ENCODE measurements around the gene ASPHD2.
A peak's percentile ranks its signal among the peaks of the same experiment; 100 is the strongest.

ASPHD2 gene

GRCh38 chr22:26446808-26447515, 17.9 kb downstream of the ASPHD2 start:
- no peak for DNase-seq (ENCODE audit: low read depth)

DNA sequence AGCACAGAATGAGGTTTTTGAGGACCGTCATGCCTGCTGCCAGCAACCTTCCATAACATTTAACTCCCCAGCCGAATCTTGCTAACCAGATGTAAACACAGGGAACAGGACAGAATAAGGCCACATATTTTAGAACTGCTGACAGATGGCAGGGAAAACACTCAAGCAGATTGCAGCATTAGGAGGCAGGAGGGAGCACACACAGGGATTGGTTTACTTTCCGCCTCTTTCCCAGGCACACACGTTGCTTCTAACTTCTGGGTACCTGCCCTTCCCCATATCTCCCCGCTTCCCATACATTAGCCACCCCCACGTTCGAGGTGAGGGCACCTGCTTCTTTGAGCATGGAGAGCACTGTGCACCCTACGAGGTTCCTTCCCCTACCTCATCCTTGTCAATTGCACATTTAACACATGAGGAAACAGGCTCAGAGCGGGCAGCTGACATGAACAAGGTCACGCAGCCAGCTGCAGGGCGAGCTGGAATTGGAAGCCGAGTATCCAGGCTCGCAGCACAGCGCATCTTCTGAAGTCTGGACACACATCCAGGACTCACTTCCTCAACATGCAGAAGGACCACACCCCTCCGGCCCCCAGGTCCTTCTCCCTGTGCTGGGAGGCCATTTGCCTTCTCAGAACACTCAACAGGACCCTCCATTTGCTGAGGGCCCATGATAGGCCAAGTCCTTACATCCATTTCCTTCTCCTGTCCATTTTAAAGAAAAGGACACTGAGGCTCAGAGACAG, 18.7 kb downstream of the ASPHD2 start:
- DNase-seq (ENCODE audit: low read depth): no peak

DNA sequence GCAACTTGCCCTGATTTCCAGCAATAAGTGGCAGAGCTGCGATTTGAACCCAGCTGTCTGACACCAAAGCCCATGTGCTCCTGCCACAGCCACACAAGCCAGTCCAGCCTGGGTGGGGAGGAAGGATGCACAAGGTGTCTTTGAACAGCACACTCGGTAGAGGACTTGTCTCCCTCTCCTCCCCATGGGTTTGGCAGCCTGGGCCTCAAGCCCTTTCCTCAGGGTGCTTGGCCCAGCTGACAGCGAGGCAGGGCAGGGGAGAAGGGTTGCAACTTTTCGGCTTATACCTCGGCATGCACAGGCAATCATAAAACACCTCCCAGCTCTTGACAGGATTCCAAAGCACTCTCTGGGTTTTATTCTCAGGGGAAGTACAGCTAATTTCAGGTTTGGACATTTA, 19.3 kb downstream of the ASPHD2 start:
- no peak for DNase-seq (ENCODE audit: low read depth)

GRCh38 chr22:26448941-26449340, 19.9 kb downstream of the ASPHD2 start:
- DNase-seq (ENCODE audit: low read depth): no peak

DNA sequence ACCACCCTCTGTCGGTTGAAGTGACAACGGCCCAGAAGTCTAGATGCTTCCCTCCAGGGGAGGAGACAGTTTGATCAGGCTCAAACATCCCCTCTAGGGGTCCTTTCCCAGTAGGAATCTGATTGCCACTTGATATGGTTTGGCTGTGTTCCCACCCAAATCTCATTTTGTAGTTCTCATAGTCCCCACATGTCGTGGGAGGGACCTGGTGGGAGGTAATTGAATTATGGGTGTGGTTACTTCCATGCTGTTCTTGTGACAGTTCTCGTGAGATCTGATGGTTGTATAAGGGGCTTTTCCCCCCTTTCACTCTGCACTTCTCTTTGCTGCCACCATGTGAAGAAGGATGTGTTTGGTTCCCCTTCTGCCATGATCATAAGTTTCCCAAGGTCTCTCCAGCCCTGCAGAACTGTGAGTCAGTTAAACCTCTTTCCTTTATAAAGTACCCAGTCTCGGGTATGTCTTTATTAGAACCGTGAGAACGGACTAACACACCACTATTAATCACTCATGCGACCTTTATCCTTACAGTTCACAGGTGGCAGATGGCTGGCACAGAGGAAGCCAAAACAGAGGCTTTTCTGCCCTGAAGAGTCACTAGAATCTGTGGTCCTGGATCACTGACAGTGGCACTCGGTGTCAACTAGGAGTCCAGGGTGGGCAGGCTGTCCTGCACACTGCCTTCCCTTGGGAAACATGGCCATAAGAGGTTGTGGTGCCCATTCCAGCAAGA, 21.6 kb downstream of the ASPHD2 start:
- DNase-seq (ENCODE audit: low read depth): no peak

DNA sequence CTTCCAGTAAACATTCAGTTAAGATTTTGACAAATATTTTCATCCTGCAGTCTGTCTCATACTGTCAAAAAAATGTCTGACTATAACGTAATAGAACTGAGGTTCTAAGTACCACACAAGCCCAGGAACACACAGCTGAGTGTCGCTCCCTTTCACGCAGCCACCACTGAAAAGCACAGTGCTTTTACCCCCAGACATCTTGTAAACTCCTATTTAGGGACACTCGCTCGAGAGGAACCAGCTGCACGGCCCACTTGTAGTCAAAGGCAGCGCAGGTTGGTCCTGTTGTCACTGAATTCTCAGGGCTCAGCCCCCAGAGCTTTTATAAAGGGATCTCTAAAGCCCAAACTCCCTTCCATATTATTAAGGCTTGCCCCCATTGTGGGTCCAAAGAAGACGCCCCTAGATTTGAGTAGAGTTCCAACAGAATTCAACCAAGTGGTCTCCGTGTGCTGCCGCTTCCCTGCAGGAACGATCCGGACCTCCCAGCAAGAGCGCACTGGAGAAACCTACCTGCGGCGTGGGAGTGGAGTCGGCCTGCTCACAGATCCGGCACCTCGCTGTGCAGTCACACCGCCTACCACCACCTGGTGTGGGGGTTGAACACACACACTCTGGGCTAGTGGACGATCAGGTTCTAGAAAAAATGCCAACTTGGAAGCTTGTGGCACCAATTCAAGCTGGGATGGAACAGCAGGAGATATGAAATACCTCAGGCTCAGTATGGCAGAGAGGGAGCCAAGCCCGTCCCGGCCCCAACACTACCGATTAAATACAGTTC, 23.4 kb downstream of the ASPHD2 start:
- no peak for DNase-seq (ENCODE audit: low read depth)

- no peak for DNase-seq (ENCODE audit: low read depth)
These were observed 24.2 kb downstream of the ASPHD2 start for GRCh38 chr22:26453216-26453615.

DNA sequence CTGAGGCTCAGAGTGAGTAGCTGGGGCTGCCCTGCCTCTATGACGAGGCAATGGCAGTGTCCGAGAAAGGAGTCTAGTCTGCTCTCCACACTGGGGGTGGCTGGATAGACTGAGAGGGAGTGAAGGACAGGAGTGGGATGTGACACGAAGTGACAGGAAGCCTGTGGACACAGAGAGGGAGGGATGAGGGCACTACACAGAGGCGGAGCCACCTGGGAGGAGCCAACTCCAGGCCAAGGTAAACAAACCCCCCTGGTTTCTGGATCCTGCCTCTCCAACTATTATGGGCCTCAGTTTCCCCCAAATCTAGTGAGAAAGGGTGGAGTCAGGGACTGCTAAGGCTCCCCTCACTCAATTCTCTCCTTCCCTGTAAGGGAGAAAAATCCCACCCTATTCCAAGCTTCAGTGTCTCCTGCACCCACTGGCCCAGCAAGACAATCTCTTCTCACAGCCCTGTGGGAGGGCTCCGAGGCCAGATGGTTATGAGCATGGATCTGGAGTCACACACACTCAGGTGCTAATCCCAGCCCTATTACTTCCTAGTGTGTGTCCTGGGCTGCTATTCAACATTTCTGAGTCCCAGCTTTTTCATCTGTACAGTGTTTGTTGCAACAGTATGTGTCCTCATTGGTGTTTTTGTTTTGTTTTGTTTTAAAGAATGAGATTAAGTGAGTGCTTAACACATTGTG, 24.9 kb downstream of the ASPHD2 start:
- no peak for DNase-seq (ENCODE audit: low read depth)

GRCh38 chr22:26457661-26458272, 28.7 kb downstream of the ASPHD2 start:
- DNase-seq (ENCODE audit: low read depth): no peak

- no peak for DNase-seq (ENCODE audit: low read depth)
These were observed 31.1 kb downstream of the ASPHD2 start for GRCh38 chr22:26460202-26460601.

DNA sequence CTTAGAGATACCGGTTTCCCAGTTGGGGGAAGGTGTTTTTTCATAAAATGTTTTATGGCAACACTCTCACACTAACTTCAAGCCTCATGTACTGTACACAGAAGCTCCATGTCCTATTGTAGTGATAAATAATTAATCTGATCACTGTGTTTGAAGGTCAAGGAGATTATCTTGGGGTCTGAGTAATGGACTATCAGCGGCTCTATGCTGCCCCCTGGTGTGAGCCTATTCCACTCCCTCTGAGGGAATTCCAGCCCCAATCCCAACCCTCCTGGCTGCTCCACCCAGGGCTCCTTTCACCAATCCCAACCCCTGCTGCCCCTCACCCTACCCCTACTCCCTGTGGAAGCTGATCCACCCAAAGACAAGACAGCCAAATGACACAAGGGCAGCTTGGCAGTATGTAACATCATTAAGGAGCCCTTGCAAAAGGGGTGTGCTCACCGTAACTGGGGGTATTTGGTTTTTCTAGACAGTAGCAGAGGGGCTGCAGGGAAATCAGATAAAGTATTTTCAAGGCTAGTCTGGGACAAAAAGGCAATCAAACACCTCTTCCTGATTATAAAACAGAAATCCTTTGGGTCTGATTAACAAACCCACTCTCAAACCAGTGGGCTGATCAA, 32.2 kb downstream of the ASPHD2 start:
- DNase-seq (ENCODE audit: low read depth): peak; percentile 15

- no peak for DNase-seq (ENCODE audit: low read depth)
These were observed 33.0 kb downstream of the ASPHD2 start for GRCh38 chr22:26462051-26462450.

- no peak for DNase-seq (ENCODE audit: low read depth)
These were observed 33.6 kb downstream of the ASPHD2 start for GRCh38 chr22:26462641-26463040.

DNA sequence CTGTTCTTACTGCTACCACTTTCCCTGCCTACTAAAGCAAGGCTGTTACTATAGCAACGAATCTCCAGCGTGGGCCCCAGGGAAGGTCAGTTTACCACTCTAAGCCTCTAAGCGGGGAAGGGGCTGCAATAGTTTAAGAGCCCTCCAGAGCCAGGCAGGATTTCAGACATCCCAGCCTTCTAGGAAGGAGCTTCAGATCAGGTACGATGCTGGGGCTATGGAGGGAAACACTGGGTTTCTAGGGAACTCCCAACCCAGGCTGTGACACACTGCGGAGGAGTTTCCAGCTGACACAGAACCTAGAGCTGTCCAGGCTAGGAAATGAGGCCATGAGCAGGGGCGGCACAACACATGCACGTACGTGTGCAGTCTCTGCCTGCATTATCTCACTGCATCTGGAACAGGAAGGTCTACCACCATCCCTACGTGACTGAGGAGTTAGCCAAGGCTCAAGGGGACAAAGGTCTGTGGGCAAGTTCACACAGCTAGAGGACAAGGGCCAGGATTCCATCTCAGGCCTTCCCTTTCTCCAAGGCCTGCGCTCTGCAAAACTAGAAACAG, 34.1 kb downstream of the ASPHD2 start:
- no peak for DNase-seq (ENCODE audit: low read depth)

DNA sequence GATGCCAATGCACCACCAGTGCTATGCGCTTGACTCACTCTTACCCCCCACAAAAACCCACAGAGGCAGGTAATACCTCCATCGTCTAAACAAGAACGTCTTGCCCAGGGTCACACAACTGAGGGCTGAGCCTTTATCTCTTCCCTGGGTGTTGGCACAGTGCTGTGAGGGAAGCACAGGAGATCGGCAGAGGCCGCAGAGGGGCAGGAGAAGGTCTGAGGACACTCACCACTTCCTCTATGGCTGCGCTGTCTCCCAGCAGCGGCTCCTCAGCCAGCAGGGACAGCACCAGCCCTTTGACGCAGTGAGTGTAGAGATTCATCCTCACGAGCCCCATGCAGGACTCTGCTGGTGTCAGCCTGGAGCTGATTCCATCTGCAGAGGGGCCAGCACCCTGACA, 34.6 kb downstream of the ASPHD2 start:
- DNase-seq (ENCODE audit: low read depth): no peak

DNA sequence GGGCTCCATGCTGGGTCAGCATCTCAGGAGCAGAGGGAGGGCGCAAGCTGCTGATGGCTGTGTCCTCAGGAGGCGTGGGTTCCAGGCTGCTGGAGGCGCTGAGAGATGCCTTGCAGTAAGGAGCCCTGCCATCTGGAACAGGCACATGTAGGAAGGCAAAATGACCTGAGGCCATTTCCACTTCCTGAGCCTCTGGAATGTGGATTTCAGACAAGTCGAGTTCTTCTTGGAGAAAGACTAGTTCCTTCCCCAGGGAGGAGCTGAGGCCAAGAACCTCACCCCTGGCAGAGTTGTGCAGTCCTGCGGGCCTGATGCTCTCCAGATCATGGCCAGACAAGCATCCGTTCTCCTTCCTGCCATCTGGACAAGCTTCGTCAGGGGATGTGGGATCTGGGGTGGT, 35.3 kb downstream of the ASPHD2 start:
- DNase-seq (ENCODE audit: low read depth): no peak

GRCh38 chr22:26466196-26466595, 37.1 kb downstream of the ASPHD2 start:
- DNase-seq (ENCODE audit: low read depth): no peak

GRCh38 chr22:26470807-26471206, 41.7 kb downstream of the ASPHD2 start:
- no peak for DNase-seq (ENCODE audit: low read depth)

DNA sequence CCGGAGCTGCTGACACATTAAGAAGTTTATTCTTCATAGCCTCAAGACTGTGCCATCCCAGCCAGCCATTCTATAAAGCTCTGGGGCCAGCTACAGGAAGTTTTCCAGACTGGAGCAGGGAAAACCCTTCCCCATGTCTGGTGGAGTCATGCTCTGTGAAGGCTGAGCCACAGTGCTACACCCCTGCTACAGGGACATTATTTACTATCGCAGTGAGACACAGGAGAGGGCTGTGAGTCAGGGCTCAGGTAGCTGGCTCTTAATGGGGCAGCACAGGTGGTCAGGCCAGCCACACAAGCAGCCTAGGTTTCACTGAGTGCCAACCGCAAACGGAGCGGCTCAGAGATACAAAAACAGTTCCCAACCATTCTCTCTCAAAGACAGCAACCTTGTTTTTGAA, 42.5 kb downstream of the ASPHD2 start:
- peak; percentile 8 for DNase-seq (ENCODE audit: low read depth)

- DNase-seq (ENCODE audit: low read depth): no peak
These were observed 45.6 kb downstream of the ASPHD2 start for GRCh38 chr22:26474682-26475081.

Data from HS-27A (cell line).